ENCODE measurements around the gene CCL27.

DNA sequence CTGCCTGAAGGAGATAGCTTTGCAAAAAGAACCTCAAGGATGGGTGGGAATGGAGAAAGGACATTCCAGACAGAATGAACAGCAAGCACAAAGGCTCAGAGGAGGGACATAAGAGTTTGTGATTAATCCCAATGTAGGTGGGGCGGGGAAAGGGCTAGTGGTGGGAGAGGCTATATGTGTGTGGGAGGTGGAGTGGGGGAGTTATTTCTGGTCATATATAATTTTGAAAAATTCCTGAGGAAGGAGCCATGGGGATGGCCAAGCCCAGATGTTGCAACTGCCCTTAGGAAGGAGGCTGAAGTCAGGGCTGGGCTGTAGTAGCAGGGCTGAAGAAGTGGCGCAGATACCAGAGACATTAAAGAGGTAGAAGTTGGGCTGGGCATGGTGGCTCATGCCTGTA, 13.4 kb upstream of the CCL27 start:
- TF ChIP-seq, protein P1, sequence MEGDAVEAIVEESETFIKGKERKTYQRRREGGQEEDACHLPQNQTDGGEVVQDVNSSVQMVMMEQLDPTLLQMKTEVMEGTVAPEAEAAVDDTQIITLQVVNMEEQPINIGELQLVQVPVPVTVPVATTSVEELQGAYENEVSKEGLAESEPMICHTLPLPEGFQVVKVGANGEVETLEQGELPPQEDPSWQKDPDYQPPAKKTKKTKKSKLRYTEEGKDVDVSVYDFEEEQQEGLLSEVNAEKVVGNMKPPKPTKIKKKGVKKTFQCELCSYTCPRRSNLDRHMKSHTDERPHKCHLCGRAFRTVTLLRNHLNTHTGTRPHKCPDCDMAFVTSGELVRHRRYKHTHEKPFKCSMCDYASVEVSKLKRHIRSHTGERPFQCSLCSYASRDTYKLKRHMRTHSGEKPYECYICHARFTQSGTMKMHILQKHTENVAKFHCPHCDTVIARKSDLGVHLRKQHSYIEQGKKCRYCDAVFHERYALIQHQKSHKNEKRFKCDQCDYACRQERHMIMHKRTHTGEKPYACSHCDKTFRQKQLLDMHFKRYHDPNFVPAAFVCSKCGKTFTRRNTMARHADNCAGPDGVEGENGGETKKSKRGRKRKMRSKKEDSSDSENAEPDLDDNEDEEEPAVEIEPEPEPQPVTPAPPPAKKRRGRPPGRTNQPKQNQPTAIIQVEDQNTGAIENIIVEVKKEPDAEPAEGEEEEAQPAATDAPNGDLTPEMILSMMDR (IDR thresholded peaks at IDR 0.05; ENCODE audit: low read depth, low read length), result no peak
- no peak for TF ChIP-seq EZH2phosphoT487 (IDR thresholded peaks at IDR 0.05; ENCODE audit: low read depth)

All from OCI-LY3 (cell line).